ENCODE measurements around the gene FFAR2.
A peak's percentile ranks its signal among the peaks of the same experiment; 100 is the strongest.
"Not testable (repeated sequence)": the region's sequence is repeated elsewhere in the genome, so short reads cannot be mapped to it uniquely, and the experiment has no call there.

Gene FFAR2

DNA sequence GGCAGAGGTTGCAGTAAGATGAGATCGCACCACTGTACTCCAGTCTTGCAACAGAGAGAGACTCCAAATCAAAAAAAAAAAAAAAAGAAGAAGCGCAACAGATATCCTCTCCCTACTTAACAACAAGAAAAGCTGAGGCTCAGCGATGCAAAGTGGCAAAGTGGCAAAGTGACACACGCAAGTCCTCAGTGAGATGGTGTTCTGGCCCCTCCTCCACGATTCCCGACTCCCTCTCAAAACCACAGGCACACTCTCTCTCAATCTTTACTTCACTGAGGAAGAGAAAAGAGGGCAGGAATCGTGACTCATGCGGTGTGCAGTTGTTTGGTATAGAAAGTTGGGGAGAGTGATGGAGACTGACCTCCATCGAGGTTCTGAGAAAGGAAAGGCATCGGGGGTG is 12.6 kb downstream of the FFAR2 start:
- H3K4me2 ChIP-seq (ENCODE audit: low read length), result no peak overlapping the region
- TF ChIP-seq EZH2phosphoT487 (IDR thresholded peaks at IDR 0.05; ENCODE audit: borderline replicate concordance, low read length), result no peak
- TF ChIP-seq, protein P1, sequence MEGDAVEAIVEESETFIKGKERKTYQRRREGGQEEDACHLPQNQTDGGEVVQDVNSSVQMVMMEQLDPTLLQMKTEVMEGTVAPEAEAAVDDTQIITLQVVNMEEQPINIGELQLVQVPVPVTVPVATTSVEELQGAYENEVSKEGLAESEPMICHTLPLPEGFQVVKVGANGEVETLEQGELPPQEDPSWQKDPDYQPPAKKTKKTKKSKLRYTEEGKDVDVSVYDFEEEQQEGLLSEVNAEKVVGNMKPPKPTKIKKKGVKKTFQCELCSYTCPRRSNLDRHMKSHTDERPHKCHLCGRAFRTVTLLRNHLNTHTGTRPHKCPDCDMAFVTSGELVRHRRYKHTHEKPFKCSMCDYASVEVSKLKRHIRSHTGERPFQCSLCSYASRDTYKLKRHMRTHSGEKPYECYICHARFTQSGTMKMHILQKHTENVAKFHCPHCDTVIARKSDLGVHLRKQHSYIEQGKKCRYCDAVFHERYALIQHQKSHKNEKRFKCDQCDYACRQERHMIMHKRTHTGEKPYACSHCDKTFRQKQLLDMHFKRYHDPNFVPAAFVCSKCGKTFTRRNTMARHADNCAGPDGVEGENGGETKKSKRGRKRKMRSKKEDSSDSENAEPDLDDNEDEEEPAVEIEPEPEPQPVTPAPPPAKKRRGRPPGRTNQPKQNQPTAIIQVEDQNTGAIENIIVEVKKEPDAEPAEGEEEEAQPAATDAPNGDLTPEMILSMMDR (IDR thresholded peaks at IDR 0.05; ENCODE audit: low read depth, low read length, poor library complexity, severe bottlenecking), result no peak

DNA sequence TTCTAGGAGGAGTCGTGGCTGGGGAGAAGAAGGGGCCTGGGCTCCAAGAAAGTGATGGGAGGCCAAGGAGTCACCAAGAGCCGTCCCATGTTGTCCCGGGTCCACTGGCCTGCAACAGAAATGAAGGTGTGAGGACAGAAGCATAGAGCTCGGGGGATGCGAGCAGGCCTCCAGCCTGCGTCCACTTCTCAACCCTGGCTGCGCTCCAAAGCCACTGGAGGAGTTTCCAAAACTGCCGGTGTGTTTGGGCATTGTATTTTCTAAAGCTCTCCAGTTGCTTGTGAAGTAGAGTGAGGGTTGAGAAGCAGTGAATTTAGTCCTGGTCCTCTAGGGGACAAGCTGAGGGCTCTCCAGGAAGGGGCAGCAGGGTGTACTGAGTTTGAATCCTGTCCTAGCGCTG is 13.0 kb downstream of the FFAR2 start:
- H3K79me2 ChIP-seq (ENCODE audit: control insufficient read depth, low read length), result no peaks in the 10 kb centered on the region
- no peak overlapping the region for H3K27ac ChIP-seq (ENCODE audit: low read depth, low read length)
- H3F3A ChIP-seq (ENCODE audit: control insufficient read depth, insufficient read depth), result peaks cover 8% of the 10 kb centered on the region
- no peaks in the 10 kb centered on the region for H3K9me2 ChIP-seq (replicated peaks; ENCODE audit: control insufficient read depth, low read length)
- H3K4me1 ChIP-seq (ENCODE audit: control insufficient read depth, low read length), result peaks cover 43% of the 10 kb centered on the region
- peaks cover 11% of the 10 kb centered on the region; the same call in 1 of the 2 replicates for H4K20me1 ChIP-seq (ENCODE audit: control insufficient read depth, insufficient read depth, low read depth, low read length)
- no peak overlapping the region for H3K4me2 ChIP-seq (ENCODE audit: low read length)
- no peaks in the 10 kb centered on the region for H3K9me3 ChIP-seq (ENCODE audit: control insufficient read depth, insufficient read depth, low read length)
- H3K4me3 ChIP-seq (ENCODE audit: low read length), result no peak overlapping the region
- peaks cover 70% of the 10 kb centered on the region for H3K27me3 ChIP-seq (ENCODE audit: control insufficient read depth, low read length)
- TF ChIP-seq EZH2phosphoT487 (IDR thresholded peaks at IDR 0.05; ENCODE audit: borderline replicate concordance, low read length), result no peak
- TF ChIP-seq, protein P1 (IDR thresholded peaks at IDR 0.05; ENCODE audit: low read depth, low read length, poor library complexity, severe bottlenecking), result no peak
- H3K36me3 ChIP-seq (ENCODE audit: control insufficient read depth, low read length), result no peaks in the 10 kb centered on the region

More for the DNA sequence above, 12.6 kb downstream of the FFAR2 start:
- H4K20me1 ChIP-seq (ENCODE audit: control insufficient read depth, insufficient read depth, low read depth, low read length), result peaks cover 11% of the 10 kb centered on the region; the same call in 1 of the 2 replicates
- H3K4me3 ChIP-seq (ENCODE audit: low read length), result no peak overlapping the region
- peaks cover 8% of the 10 kb centered on the region for H3F3A ChIP-seq (ENCODE audit: control insufficient read depth, insufficient read depth)
- no peaks in the 10 kb centered on the region for H3K9me3 ChIP-seq (ENCODE audit: control insufficient read depth, insufficient read depth, low read length)
- H3K9me2 ChIP-seq (replicated peaks; ENCODE audit: control insufficient read depth, low read length), result no peaks in the 10 kb centered on the region
- H3K36me3 ChIP-seq (ENCODE audit: control insufficient read depth, low read length), result no peaks in the 10 kb centered on the region
- H3K79me2 ChIP-seq (ENCODE audit: control insufficient read depth, low read length), result no peaks in the 10 kb centered on the region
- H3K4me1 ChIP-seq (ENCODE audit: control insufficient read depth, low read length), result peaks cover 43% of the 10 kb centered on the region
- H3K27ac ChIP-seq (ENCODE audit: low read depth, low read length), result no peak overlapping the region
- peaks cover 74% of the 10 kb centered on the region for H3K27me3 ChIP-seq (ENCODE audit: control insufficient read depth, low read length)

DNA sequence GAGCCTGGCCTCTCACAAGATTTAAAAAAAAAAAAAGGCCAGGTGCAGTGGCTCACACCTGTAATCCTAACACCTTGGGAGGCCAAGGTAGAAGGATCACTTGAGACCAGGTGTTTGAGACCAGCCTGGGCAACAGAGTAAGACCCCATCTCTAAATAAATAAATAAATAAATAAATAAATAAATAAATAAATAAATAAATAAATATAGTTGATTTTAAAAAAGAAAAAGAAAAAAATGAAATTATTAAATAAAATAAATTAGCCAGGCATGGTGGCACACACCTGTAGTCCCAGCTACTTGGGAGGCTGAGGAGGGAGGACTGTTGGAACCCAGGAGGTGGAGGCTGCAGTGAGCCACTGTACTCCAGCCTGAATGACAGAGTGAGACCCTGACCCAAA is 13.7 kb downstream of the FFAR2 start:
- H3K4me1 ChIP-seq (ENCODE audit: control insufficient read depth, low read length), result peaks cover 43% of the 10 kb centered on the region
- H3K4me2 ChIP-seq (ENCODE audit: low read length); H3K27ac ChIP-seq (ENCODE audit: low read depth, low read length): not testable (repeated sequence)

DNA sequence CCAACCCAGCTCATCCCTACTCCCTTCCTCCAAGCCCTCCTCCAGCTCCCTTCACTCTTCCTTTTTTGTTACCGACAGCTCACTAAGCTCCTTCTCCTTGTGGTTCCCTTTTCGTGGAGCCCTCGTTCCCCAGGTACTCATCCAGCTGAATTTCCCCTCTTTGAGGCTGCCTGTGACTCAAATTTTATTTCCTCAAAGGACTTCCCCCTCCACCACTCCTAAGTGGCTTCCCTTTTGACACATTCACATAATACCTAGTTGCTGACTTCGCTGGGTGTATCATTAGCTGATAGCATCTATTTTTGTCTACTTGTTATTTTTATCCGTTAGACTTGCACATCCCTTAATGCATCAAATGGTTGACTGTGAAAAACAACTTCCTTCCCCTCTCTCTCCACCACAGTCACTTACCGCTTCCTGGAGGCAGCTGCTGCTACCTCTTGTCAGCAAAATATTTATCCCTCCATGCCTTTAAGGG is 14.5 kb downstream of the FFAR2 start:
- Histone ChIP-seq H3K9me2 (replicated peaks; ENCODE audit: control insufficient read depth, low read length) (no peaks in the 10 kb centered on the region), H3K9me3 (ENCODE audit: control insufficient read depth, insufficient read depth, low read length) (no peaks in the 10 kb centered on the region), H3F3A (ENCODE audit: control insufficient read depth, insufficient read depth) (peaks cover 8% of the 10 kb centered on the region), H4K20me1 (ENCODE audit: control insufficient read depth, insufficient read depth, low read depth, low read length) (peaks cover 11% of the 10 kb centered on the region; the same call in 1 of the 2 replicates), H3K36me3 (ENCODE audit: control insufficient read depth, low read length) (no peaks in the 10 kb centered on the region), H3K79me2 (ENCODE audit: control insufficient read depth, low read length) (no peaks in the 10 kb centered on the region), H3K4me1 (ENCODE audit: control insufficient read depth, low read length) (peaks cover 43% of the 10 kb centered on the region), H3K27ac (ENCODE audit: low read depth, low read length) (peak overlapping the region; percentile 50), H3K27me3 (ENCODE audit: control insufficient read depth, low read length) (peaks cover 75% of the 10 kb centered on the region), H3K4me2 (ENCODE audit: low read length) (peak overlapping the region; percentile 53), H3K4me3 (ENCODE audit: low read length) (peak overlapping the region; percentile 18; the same call in 1 of the 2 replicates)
- peak; percentile 75; the same call in 1 of the 2 replicates for TF ChIP-seq EZH2phosphoT487 (IDR thresholded peaks at IDR 0.05; ENCODE audit: borderline replicate concordance, low read length)
- TF ChIP-seq, protein P1 (IDR thresholded peaks at IDR 0.05; ENCODE audit: low read depth, low read length, poor library complexity, severe bottlenecking), result no peak

More for the DNA sequence above, 13.7 kb downstream of the FFAR2 start:
- H3K9me2 ChIP-seq (replicated peaks; ENCODE audit: control insufficient read depth, low read length); H3K4me3 ChIP-seq (ENCODE audit: low read length); H3K79me2 ChIP-seq (ENCODE audit: control insufficient read depth, low read length); H3K36me3 ChIP-seq (ENCODE audit: control insufficient read depth, low read length); H3F3A ChIP-seq (ENCODE audit: control insufficient read depth, insufficient read depth); H3K9me3 ChIP-seq (ENCODE audit: control insufficient read depth, insufficient read depth, low read length): not testable (repeated sequence)
- H3K27me3 ChIP-seq (ENCODE audit: control insufficient read depth, low read length), result peaks cover 75% of the 10 kb centered on the region
- peaks cover 11% of the 10 kb centered on the region; the same call in 1 of the 2 replicates for H4K20me1 ChIP-seq (ENCODE audit: control insufficient read depth, insufficient read depth, low read depth, low read length)

DNA sequence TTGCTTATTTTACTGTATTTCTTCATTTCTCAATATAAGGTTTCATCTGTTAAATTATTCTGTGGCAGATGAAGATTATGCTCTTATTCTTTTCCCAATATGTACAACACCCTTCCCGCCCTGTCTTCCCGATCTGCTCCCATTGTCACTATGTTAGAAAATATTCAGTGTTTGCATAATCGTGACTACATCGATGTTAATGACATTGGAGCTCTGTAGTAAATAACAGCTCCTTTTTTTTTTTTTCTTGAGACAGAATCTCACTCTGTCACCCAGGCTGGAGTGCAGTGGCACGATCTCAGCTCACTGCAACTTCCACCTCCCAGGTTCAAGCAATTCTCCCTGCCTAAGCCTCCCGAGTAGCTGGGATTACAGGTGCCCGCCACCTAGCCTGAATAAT is 14.9 kb downstream of the FFAR2 start:
- not testable (repeated sequence) for H3K4me3 ChIP-seq (ENCODE audit: low read length); H3K9me2 ChIP-seq (replicated peaks; ENCODE audit: control insufficient read depth, low read length); H3K36me3 ChIP-seq (ENCODE audit: control insufficient read depth, low read length); H3K79me2 ChIP-seq (ENCODE audit: control insufficient read depth, low read length); H3F3A ChIP-seq (ENCODE audit: control insufficient read depth, insufficient read depth); H3K9me3 ChIP-seq (ENCODE audit: control insufficient read depth, insufficient read depth, low read length)
- Histone ChIP-seq H4K20me1 (ENCODE audit: control insufficient read depth, insufficient read depth, low read depth, low read length) (peaks cover 11% of the 10 kb centered on the region; the same call in 1 of the 2 replicates), H3K27me3 (ENCODE audit: control insufficient read depth, low read length) (peaks cover 75% of the 10 kb centered on the region), H3K27ac (ENCODE audit: low read depth, low read length) (peak overlapping the region; percentile 50), H3K4me1 (ENCODE audit: control insufficient read depth, low read length) (peaks cover 43% of the 10 kb centered on the region), H3K4me2 (ENCODE audit: low read length) (peak overlapping the region; percentile 53)

Data from DOHH2 (cell line).